PC-9 (cell line): ENCODE results near the gene SLC6A18. TPM values are rescaled to one million over a fixed set of nuclear protein-coding genes. Genes with fewer than 3 reads are reported as not detected.

ENCODE experiments used
- BruUV-seq: library from RNA; stranded (reverse); fragments of 400-500 nt; replicated peaks from 2 replicates; lab custom pipeline; 2021; lab: Mats Ljungman, UMichigan
- CTCF ChIA-PET: fragments of 300-600 bp; sonication (Branson Sonifier 250); formaldehyde crosslinking; loops from one replicate; lab custom pipeline; 2022; ENCODE audit warnings: antibody characterized with exemption; lab: Charles Lee
- POLR2A ChIA-PET: fragments of 300-600 bp; sonication (Branson Sonifier 250); formaldehyde crosslinking; loops from one replicate; lab custom pipeline; 2022; ENCODE audit warnings: antibody characterized with exemption; ENCODE audit not compliant: unreplicated experiment; lab: Charles Lee
- DNase-seq, 2 experiments: peaks; one replicate each; pipeline versions ENCODE4 v3.0.0 to v3.0.0-alpha.2; 2015 to 2022; ENCODE audit warnings: mixed read lengths in 1 of 2
- H2AFZ ChIP-seq: fragments of 200-600 bp; sonication (generic); 2 replicates; pipeline ENCODE4 v1.8.1; 2017; ENCODE audit warnings: antibody characterized with exemption
- H3F3A ChIP-seq: fragments of 200-600 bp; sonication (generic); 2 replicates; pipeline ENCODE4 v1.8.1; 2017; ENCODE audit warnings: antibody characterized with exemption, mild to moderate bottlenecking, low read depth; ENCODE audit not compliant: insufficient read depth
- H3K27ac ChIP-seq: fragments of 200-600 bp; sonication (generic); 2 replicates; pipeline ENCODE4 v1.6.1; 2016; ENCODE audit warnings: mixed run types
- H3K27me3 ChIP-seq: fragments of 200-600 bp; sonication (generic); 2 replicates; pipeline ENCODE4 v1.6.1; 2016; ENCODE audit warnings: low read depth, mixed run types; ENCODE audit not compliant: insufficient read depth
- H3K36me3 ChIP-seq: fragments of 200-600 bp; sonication (generic); 2 replicates; pipeline ENCODE4 v1.6.1; 2016; ENCODE audit warnings: low read depth, mixed run types
- H3K4me1 ChIP-seq: fragments of 200-600 bp; sonication (generic); replicated peaks from 2 replicates; pipeline ENCODE4 v1.6.1; 2016; ENCODE audit warnings: mixed run types; ENCODE audit not compliant: insufficient read depth
- H3K4me2 ChIP-seq: fragments of 200-600 bp; sonication (generic); 2 replicates; pipeline ENCODE4 v1.6.1; 2017; ENCODE audit warnings: mixed run types
- H3K4me3 ChIP-seq: fragments of 200-600 bp; sonication (generic); 2 replicates; pipeline ENCODE4 v1.6.1; 2016; ENCODE audit warnings: mixed run types
- H3K79me2 ChIP-seq: fragments of 200-600 bp; sonication (generic); 2 replicates; pipeline ENCODE4 v1.6.1; 2017; ENCODE audit warnings: low read depth, mixed run types
- H3K9me2 ChIP-seq: fragments of 200-600 bp; sonication (generic); 2 replicates; pipeline ENCODE4 v1.8.1; 2017; ENCODE audit warnings: mild to moderate bottlenecking; ENCODE audit not compliant: insufficient read depth
- H3K9me3 ChIP-seq: fragments of 200-600 bp; sonication (generic); 2 replicates; pipeline ENCODE4 v1.8.1; 2016; ENCODE audit warnings: low read depth; ENCODE audit not compliant: insufficient read depth
- H4K20me1 ChIP-seq: fragments of 200-600 bp; sonication (generic); 2 replicates; pipeline ENCODE4 v1.8.1; 2017; ENCODE audit not compliant: insufficient read depth
- EZH2 ChIP-seq: fragments of 200-600 bp; sonication (generic); IDR thresholded peaks from 2 replicates; pipeline ENCODE4 v1.8.0; 2017; ENCODE audit warnings: antibody characterized with exemption, low read depth
- intact Hi-C: fragments of 100-400 bp; cut with micrococcal nuclease; formaldehyde crosslinking; loops from one replicate; pipeline ENCODE4 v1.10.0; 2022; ENCODE audit not compliant: unreplicated experiment
- total RNA-seq: library from RNA; stranded (reverse); gene quantifications from 2 replicates; pipeline ENCODE4 v1.2.3, GENCODE V29; 2021
- TF ChIP-seq, protein P1 (sequence below): fragments of 200-600 bp; sonication (generic); conservative IDR thresholded peaks from 2 replicates; pipeline ENCODE4 v1.6.1; 2017; ENCODE audit warnings: mixed run types, antibody characterized with exemption, mild to moderate bottlenecking, moderate library complexity

SLC6A18 gene
- total RNA-seq, 1 experiment from 2014 or later: not detected

DNA sequence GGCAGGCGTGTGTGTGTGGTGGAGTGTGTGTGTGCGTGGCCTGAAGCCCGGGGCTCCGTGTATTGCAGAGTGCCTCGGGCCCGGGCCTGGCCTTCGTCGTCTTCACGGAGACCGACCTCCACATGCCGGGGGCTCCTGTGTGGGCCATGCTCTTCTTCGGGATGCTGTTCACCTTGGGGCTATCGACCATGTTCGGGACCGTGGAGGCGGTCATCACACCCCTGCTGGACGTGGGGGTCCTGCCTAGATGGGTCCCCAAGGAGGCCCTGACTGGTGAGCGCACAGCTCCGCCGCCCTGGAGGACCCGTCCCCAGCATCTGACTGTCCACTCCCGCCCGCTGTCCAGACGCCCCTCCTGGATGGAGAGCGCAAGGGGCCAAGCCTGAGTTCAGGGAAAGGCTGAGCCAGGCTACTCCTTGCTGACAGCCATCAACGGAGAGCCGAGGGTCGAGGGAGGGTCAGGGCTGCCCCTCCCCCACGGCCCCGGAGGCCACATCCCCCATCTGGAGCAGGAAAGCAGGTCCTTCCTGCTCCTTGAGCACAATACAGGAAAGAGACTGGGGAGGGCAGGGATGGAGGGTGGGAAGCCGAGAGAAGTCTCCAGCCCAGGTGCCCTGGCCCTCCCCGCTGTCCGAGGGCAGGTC, 18.4 kb downstream of the SLC6A18 start:
- no peaks in the 10 kb centered on the region for H3K36me3 ChIP-seq
- H3K9me2 ChIP-seq: no peaks in the 10 kb centered on the region
- no peak overlapping the region for H3K4me2 ChIP-seq
- H4K20me1 ChIP-seq: no peaks in the 10 kb centered on the region; the same call in 1 of the 2 replicates
- CTCF ChIA-PET: no interaction called here
- POLR2A ChIA-PET: no interaction called here
- intact Hi-C loops: no loop called here
- no peaks in the 10 kb centered on the region for H3K4me1 ChIP-seq
- TF ChIP-seq, protein P1, sequence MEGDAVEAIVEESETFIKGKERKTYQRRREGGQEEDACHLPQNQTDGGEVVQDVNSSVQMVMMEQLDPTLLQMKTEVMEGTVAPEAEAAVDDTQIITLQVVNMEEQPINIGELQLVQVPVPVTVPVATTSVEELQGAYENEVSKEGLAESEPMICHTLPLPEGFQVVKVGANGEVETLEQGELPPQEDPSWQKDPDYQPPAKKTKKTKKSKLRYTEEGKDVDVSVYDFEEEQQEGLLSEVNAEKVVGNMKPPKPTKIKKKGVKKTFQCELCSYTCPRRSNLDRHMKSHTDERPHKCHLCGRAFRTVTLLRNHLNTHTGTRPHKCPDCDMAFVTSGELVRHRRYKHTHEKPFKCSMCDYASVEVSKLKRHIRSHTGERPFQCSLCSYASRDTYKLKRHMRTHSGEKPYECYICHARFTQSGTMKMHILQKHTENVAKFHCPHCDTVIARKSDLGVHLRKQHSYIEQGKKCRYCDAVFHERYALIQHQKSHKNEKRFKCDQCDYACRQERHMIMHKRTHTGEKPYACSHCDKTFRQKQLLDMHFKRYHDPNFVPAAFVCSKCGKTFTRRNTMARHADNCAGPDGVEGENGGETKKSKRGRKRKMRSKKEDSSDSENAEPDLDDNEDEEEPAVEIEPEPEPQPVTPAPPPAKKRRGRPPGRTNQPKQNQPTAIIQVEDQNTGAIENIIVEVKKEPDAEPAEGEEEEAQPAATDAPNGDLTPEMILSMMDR: no peak
- TF ChIP-seq EZH2: peak; percentile 99
- no peaks in the 10 kb centered on the region for H3F3A ChIP-seq
- H2AFZ ChIP-seq: no peak overlapping the region
- no peaks in the 10 kb centered on the region for H3K9me3 ChIP-seq
- DNase-seq: no peak
- H3K27me3 ChIP-seq: peaks cover 98% of the 10 kb centered on the region
- no peak overlapping the region for H3K27ac ChIP-seq
- BruUV-seq: no TSS peak
- no peak overlapping the region for H3K4me3 ChIP-seq
- no peaks in the 10 kb centered on the region for H3K79me2 ChIP-seq

DNA sequence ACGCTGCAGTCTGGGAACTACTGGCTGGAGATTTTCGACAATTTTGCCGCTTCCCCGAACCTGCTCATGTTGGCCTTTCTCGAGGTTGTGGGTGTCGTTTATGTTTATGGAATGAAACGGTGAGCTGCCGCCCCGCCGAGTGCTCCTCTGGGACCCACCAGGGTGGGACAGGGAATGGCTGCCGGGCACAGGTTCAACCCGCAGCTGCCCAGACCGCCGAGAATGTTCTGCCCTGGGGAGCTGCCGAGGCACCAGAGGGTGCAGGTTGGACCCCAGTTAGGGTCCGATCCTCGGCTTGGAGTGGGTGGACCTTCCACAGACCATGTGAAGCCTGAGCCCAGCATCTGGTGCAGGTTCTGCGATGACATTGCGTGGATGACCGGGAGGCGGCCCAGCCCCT, 19.1 kb downstream of the SLC6A18 start:
- H3F3A ChIP-seq: no peaks in the 10 kb centered on the region
- H3K4me1 ChIP-seq: no peaks in the 10 kb centered on the region
- no peaks in the 10 kb centered on the region; the same call in 1 of the 2 replicates for H4K20me1 ChIP-seq
- TF ChIP-seq EZH2: peak; percentile 99
- TF ChIP-seq, protein P1: no peak
- no peaks in the 10 kb centered on the region for H3K9me3 ChIP-seq
- no peak for DNase-seq
- H2AFZ ChIP-seq: no peak overlapping the region
- H3K36me3 ChIP-seq: no peaks in the 10 kb centered on the region
- H3K79me2 ChIP-seq: no peaks in the 10 kb centered on the region
- no peak overlapping the region for H3K4me3 ChIP-seq
- no peaks in the 10 kb centered on the region for H3K9me2 ChIP-seq
- ChIA-PET CTCF (no interaction called here), POLR2A (no interaction called here)
- BruUV-seq: no TSS peak
- intact Hi-C loops: no loop called here
- H3K27me3 ChIP-seq: peaks cover 98% of the 10 kb centered on the region
- no peak overlapping the region for H3K27ac ChIP-seq
- no peak overlapping the region for H3K4me2 ChIP-seq

DNA sequence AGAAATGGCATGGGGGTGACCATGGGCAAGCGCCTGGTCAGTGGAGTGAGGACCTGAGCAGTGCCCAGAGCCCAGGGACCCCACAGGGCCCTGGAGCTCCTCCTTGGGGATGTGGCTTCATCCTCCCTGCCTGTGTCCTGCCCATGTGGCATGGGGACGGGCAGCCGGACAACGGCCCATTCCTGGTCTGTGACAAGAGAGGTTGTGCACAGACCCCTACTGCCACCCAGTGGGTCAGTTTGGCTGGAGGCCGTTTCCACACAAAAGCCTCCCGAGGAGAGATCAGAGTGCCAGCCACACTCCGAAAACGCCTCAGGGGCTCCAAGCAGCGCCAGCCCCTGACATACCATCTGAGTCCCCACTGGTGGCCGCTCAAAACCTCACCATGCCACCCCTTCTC, 19.8 kb downstream of the SLC6A18 start:
- Histone ChIP-seq H3K4me3 (no peak overlapping the region), H3K4me2 (no peak overlapping the region), H3K79me2 (no peaks in the 10 kb centered on the region), H3F3A (no peaks in the 10 kb centered on the region), H3K27me3 (peaks cover 98% of the 10 kb centered on the region), H3K4me1 (no peaks in the 10 kb centered on the region), H2AFZ (no peak overlapping the region), H3K36me3 (no peaks in the 10 kb centered on the region), H3K9me2 (no peaks in the 10 kb centered on the region), H3K27ac (no peak overlapping the region), H4K20me1 (no peaks in the 10 kb centered on the region; the same call in 1 of the 2 replicates), H3K9me3 (no peaks in the 10 kb centered on the region)
- ChIA-PET CTCF (no interaction called here), POLR2A (no interaction called here)
- TF ChIP-seq EZH2: no peak
- TF ChIP-seq, protein P1: peak; percentile 57
- peak in 1 of 2 experiments; percentile 40 for DNase-seq
- intact Hi-C loops: loop anchor here (1.0 kb wide), 2 partner anchors 77 to 322 kb away; no protein-coding TSS in a partner anchor
- BruUV-seq: no TSS peak
